Stimulated activated CD4-positive, alpha-beta T cell treated with anti-CD3 and anti-CD28 coated beads, Interleukin-4, amount 100 ng/mL, for 4 hours (primary cell): Measurements from ENCODE around the gene MYO3B.
A peak's percentile ranks its signal among the peaks of the same experiment; 100 is the strongest.
"Not testable (repeated sequence)": the region's sequence is repeated elsewhere in the genome, so short reads cannot be mapped to it uniquely, and the experiment has no call there.

Experiments used
- DNase-seq, 2 experiments: peaks; one replicate each; pipeline ENCODE4 v3.0.0-alpha.2; 2020

The MYO3B gene

GRCh38 chr2:170344663-170345346, 166.9 kb downstream of the MYO3B start:
- no peak for DNase-seq

- no peak for DNase-seq
Observed at GRCh38 chr2:170345607-170346006, 167.7 kb downstream of the MYO3B start.

- DNase-seq, result not testable (repeated sequence)
Observed at GRCh38 chr2:170349269-170349668, 171.3 kb downstream of the MYO3B start.

GRCh38 chr2:170350929-170351826, 173.2 kb downstream of the MYO3B start:
- DNase-seq, result no peak

- DNase-seq, result no peak
Observed at GRCh38 chr2:170353723-170354122, 175.8 kb downstream of the MYO3B start.

GRCh38 chr2:170354388-170354787, 176.4 kb downstream of the MYO3B start:
- DNase-seq, result no peak

GRCh38 chr2:170354855-170355780, 177.2 kb downstream of the MYO3B start:
- DNase-seq, result no peak

GRCh38 chr2:170359466-170359865, 181.5 kb downstream of the MYO3B start:
- DNase-seq, result no peak

GRCh38 chr2:170360546-170361089, 182.7 kb downstream of the MYO3B start:
- no peak for DNase-seq

- peak; percentile 27 to 33 for DNase-seq
Observed at GRCh38 chr2:170361090-170361936, 183.4 kb downstream of the MYO3B start.

- DNase-seq, result no peak
Observed at GRCh38 chr2:170362313-170362870, 184.4 kb downstream of the MYO3B start.

- DNase-seq, result no peak
Observed at GRCh38 chr2:170362871-170363631, 185.1 kb downstream of the MYO3B start.

- no peak for DNase-seq
Observed at GRCh38 chr2:170365003-170365402, 187.1 kb downstream of the MYO3B start.

GRCh38 chr2:170365686-170366085, 187.7 kb downstream of the MYO3B start:
- no peak for DNase-seq

GRCh38 chr2:170368370-170368769, 190.4 kb downstream of the MYO3B start:
- DNase-seq, result no peak

GRCh38 chr2:170369228-170369627, 191.3 kb downstream of the MYO3B start:
- no peak for DNase-seq

- DNase-seq, result no peak
Observed at GRCh38 chr2:170369894-170370293, 191.9 kb downstream of the MYO3B start.

GRCh38 chr2:170371231-170371998, 193.5 kb downstream of the MYO3B start:
- no peak for DNase-seq

- DNase-seq, result no peak
Observed at GRCh38 chr2:170375192-170375591, 197.2 kb downstream of the MYO3B start.
